ENCODE results near the gene GRM3. TPM values are rescaled to one million over a fixed set of nuclear protein-coding genes. Genes with fewer than 3 reads are reported as not detected.

Gene GRM3
- polyA plus RNA-seq, 3 donors: 0.03 TPM; not detected in 2

GRCh38 chr7:86844608-86845007, 200.9 kb downstream of the GRM3 start:
- H3K27ac ChIP-seq (ENCODE audit: low read depth, low read length): no peak overlapping the region
- 92 to 96% (median 92%) methylated on average over 3 of the region's 3 CpGs for WGBS, 3 donors

GRCh38 chr7:86846494-86847190, 202.9 kb downstream of the GRM3 start:
- no peak overlapping the region for H3K27ac ChIP-seq (ENCODE audit: low read depth, low read length)
- 17 to 48% (median 42%) methylated on average over 3 of the region's 3 CpGs for WGBS, 3 donors

GRCh38 chr7:86848226-86848625, 204.5 kb downstream of the GRM3 start:
- WGBS, 3 donors: 61 to 88% (median 73%) methylated on average over 2 of the region's 2 CpGs
- H3K27ac ChIP-seq (ENCODE audit: low read depth, low read length): no peak overlapping the region

GRCh38 chr7:86851566-86851965, 207.9 kb downstream of the GRM3 start:
- 48 to 59% (median 55%) methylated on average over 3 of the region's 3 CpGs for WGBS, 3 donors
- H3K27ac ChIP-seq (ENCODE audit: low read depth, low read length): no peak overlapping the region

GRCh38 chr7:86863452-86863851, 219.7 kb downstream of the GRM3 start:
- WGBS, 3 donors: 74 to 87% (median 86%) methylated on average over 2 of the region's 2 CpGs

GRCh38 chr7:86867163-86867762, 223.6 kb downstream of the GRM3 start:
- no peak overlapping the region for H3K27ac ChIP-seq (ENCODE audit: low read depth, low read length)
- 63 to 73% (median 68%) methylated on average over 5 of the region's 5 CpGs for WGBS, 3 donors

More at GRCh38 chr7:86863452-86863851, 219.7 kb downstream of the GRM3 start:
- no peak overlapping the region for H3K27ac ChIP-seq (ENCODE audit: low read depth, low read length)

GRCh38 chr7:86876146-86876545, 232.4 kb downstream of the GRM3 start:
- no peak overlapping the region for H3K27ac ChIP-seq (ENCODE audit: low read depth, low read length)

- no peak overlapping the region for H3K27ac ChIP-seq (ENCODE audit: low read depth, low read length)
- 68 to 88% (median 80%) methylated on average over 2 of the region's 2 CpGs for WGBS, 3 donors
These were observed 240.4 kb downstream of the GRM3 start for GRCh38 chr7:86884152-86884551.

GRCh38 chr7:86889501-86889900, 245.8 kb downstream of the GRM3 start:
- 85 to 92% (median 90%) methylated on average over 3 of the region's 3 CpGs for WGBS, 3 donors

GRCh38 chr7:86898171-86898570, 254.5 kb downstream of the GRM3 start:
- 90 to 98% (median 93%) methylated on average over 2 of the region's 2 CpGs for WGBS, 3 donors

More at GRCh38 chr7:86889501-86889900, 245.8 kb downstream of the GRM3 start:
- H3K27ac ChIP-seq (ENCODE audit: low read depth, low read length): no peak overlapping the region

GRCh38 chr7:86900886-86901285, 257.2 kb downstream of the GRM3 start:
- H3K27ac ChIP-seq (ENCODE audit: low read depth, low read length): no peak overlapping the region

More at GRCh38 chr7:86898171-86898570, 254.5 kb downstream of the GRM3 start:
- H3K27ac ChIP-seq (ENCODE audit: low read depth, low read length): no peak overlapping the region

GRCh38 chr7:86904949-86905834, 261.5 kb downstream of the GRM3 start:
- WGBS, 3 donors: 24 to 36% (median 35%) methylated on average over 3 of the region's 3 CpGs
- no peak overlapping the region for H3K27ac ChIP-seq (ENCODE audit: low read depth, low read length)

GRCh38 chr7:86908948-86909347, 265.2 kb downstream of the GRM3 start:
- 52 to 65% (median 57%) methylated on average over 1 of the region's 1 CpG for WGBS, 3 donors
- H3K27ac ChIP-seq (ENCODE audit: low read depth, low read length): no peak overlapping the region

- WGBS, 3 donors: 88 to 95% (median 92%) methylated on average over 1 of the region's 1 CpG
These were observed 267.9 kb downstream of the GRM3 start for GRCh38 chr7:86911659-86912058.

GRCh38 chr7:86913709-86914108, 270.0 kb downstream of the GRM3 start:
- WGBS, 3 donors: 65 to 84% (median 69%) methylated on average over 4 of the region's 4 CpGs
- no peak overlapping the region for H3K27ac ChIP-seq (ENCODE audit: low read depth, low read length)

More at GRCh38 chr7:86911659-86912058, 267.9 kb downstream of the GRM3 start:
- no peak overlapping the region for H3K27ac ChIP-seq (ENCODE audit: low read depth, low read length)
